ENCODE measurements around the gene ARHGEF40.

DNA sequence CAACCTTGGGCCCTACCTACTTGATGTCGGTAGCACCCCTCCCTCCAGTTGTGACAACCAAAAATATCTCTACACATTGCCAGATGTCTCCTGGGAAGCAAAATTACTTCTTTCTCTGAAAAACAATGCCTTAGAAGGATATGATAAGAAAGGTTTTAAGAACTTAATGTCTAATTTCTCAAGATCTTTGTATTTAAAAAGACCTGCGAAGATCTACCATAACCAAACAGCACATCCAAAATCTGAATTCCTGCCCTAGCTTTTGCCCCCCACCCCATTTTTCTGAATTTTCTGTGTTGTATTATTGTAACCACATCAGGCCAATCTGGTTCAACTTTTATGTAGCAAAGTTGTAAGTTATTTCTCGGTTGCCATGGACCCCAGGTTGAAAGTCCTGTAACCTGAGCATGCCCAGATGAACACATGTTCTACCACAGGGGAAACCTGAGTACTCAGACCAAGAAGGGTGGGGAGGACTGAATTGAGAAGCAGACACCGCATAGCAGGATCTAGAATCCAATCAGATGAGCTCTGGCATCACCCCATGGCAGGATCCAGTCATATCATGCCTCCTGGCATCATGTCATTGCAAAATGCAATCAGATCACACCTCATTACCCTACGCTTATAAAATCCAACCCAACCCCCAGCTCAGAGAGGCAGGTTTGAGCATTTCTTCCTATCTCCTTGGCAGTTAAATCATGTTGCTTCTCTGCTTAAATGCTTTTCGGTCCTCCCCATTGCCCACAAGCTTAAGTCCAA is 39.5 kb downstream of the ARHGEF40 start:
- TF ChIP-seq, protein P1, sequence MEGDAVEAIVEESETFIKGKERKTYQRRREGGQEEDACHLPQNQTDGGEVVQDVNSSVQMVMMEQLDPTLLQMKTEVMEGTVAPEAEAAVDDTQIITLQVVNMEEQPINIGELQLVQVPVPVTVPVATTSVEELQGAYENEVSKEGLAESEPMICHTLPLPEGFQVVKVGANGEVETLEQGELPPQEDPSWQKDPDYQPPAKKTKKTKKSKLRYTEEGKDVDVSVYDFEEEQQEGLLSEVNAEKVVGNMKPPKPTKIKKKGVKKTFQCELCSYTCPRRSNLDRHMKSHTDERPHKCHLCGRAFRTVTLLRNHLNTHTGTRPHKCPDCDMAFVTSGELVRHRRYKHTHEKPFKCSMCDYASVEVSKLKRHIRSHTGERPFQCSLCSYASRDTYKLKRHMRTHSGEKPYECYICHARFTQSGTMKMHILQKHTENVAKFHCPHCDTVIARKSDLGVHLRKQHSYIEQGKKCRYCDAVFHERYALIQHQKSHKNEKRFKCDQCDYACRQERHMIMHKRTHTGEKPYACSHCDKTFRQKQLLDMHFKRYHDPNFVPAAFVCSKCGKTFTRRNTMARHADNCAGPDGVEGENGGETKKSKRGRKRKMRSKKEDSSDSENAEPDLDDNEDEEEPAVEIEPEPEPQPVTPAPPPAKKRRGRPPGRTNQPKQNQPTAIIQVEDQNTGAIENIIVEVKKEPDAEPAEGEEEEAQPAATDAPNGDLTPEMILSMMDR (conservative IDR thresholded peaks at IDR 0.05): no peak
- no peak for TF ChIP-seq ZFX (IDR thresholded peaks at IDR 0.05)
